ENCODE data around the gene SLC4A11. TPM values are rescaled to one million over a fixed set of nuclear protein-coding genes. Genes with fewer than 3 reads are reported as not detected.

SLC4A11 gene
- polyA plus RNA-seq, 3 donors, result 2.3 to 3.4 (median 3.0) TPM

GRCh38 chr20:3248167-3248992, 9.4 kb upstream of the SLC4A11 start:
- DNase-seq (ENCODE audit: extremely low read depth in 1 of 11, low read depth in 9 of 11, low spot score in 4 of 11), result no peak

GRCh38 chr20:3247638-3248037, 8.6 kb upstream of the SLC4A11 start:
- DNase-seq (ENCODE audit: extremely low read depth in 1 of 11, low read depth in 9 of 11, low spot score in 4 of 11), result no peak

- DNase-seq (ENCODE audit: extremely low read depth in 1 of 11, low read depth in 9 of 11, low spot score in 4 of 11), result no peak
Measured at GRCh38 chr20:3246682-3247081, 7.7 kb upstream of the SLC4A11 start.

GRCh38 chr20:3245711-3246110, 6.7 kb upstream of the SLC4A11 start:
- no peak for DNase-seq (ENCODE audit: extremely low read depth in 1 of 11, low read depth in 9 of 11, low spot score in 4 of 11)

- DNase-seq (ENCODE audit: extremely low read depth in 1 of 11, low read depth in 9 of 11, low spot score in 4 of 11), result no peak
Measured at GRCh38 chr20:3245156-3245555, 6.2 kb upstream of the SLC4A11 start.

GRCh38 chr20:3244613-3245012, 5.6 kb upstream of the SLC4A11 start:
- no peak for DNase-seq (ENCODE audit: extremely low read depth in 1 of 11, low read depth in 9 of 11, low spot score in 4 of 11)

- no peak for DNase-seq (ENCODE audit: extremely low read depth in 1 of 11, low read depth in 9 of 11, low spot score in 4 of 11)
Measured at GRCh38 chr20:3243718-3244358, 4.8 kb upstream of the SLC4A11 start.

- DNase-seq (ENCODE audit: extremely low read depth in 1 of 11, low read depth in 9 of 11, low spot score in 4 of 11), result no peak
Measured at GRCh38 chr20:3242172-3242692, 3.2 kb upstream of the SLC4A11 start.

GRCh38 chr20:3240776-3241363, 1.9 kb upstream of the SLC4A11 start:
- DNase-seq (ENCODE audit: extremely low read depth in 1 of 11, low read depth in 9 of 11, low spot score in 4 of 11), result no peak

GRCh38 chr20:3239867-3240775, 1.1 kb upstream of the SLC4A11 start:
- no peak for DNase-seq (ENCODE audit: extremely low read depth in 1 of 11, low read depth in 9 of 11, low spot score in 4 of 11)

GRCh38 chr20:3238616-3239025, 369 bp downstream of the SLC4A11 start:
- no peak for DNase-seq (ENCODE audit: extremely low read depth in 1 of 11, low read depth in 9 of 11, low spot score in 4 of 11)

- no peak for DNase-seq (ENCODE audit: extremely low read depth in 1 of 11, low read depth in 9 of 11, low spot score in 4 of 11)
Measured at GRCh38 chr20:3237958-3238615, 903 bp downstream of the SLC4A11 start.

- DNase-seq (ENCODE audit: extremely low read depth in 1 of 11, low read depth in 9 of 11, low spot score in 4 of 11), result no peak
Measured at GRCh38 chr20:3237011-3237957, 1.7 kb downstream of the SLC4A11 start.

- no peak for DNase-seq (ENCODE audit: extremely low read depth in 1 of 11, low read depth in 9 of 11, low spot score in 4 of 11)
Measured at GRCh38 chr20:3235666-3236324, 3.2 kb downstream of the SLC4A11 start.

GRCh38 chr20:3233991-3234498, 4.9 kb downstream of the SLC4A11 start:
- DNase-seq (ENCODE audit: extremely low read depth in 1 of 11, low read depth in 9 of 11, low spot score in 4 of 11), result no peak

- DNase-seq (ENCODE audit: extremely low read depth in 1 of 11, low read depth in 9 of 11, low spot score in 4 of 11), result no peak
Measured at GRCh38 chr20:3233131-3233990, 5.6 kb downstream of the SLC4A11 start.

Measured in renal cortex interstitium (tissue), 11 donors.